GM12874 (cell line): Measurements from ENCODE around the gene SLC13A3.
A peak's percentile ranks its signal among the peaks of the same experiment; 100 is the strongest.

Experiments used
- CTCF ChIP-seq: IDR thresholded peaks from 2 replicates; pipeline ENCODE4 v1.5.1; 2011; ENCODE audit warnings: low read depth, mild to moderate bottlenecking, control low read depth, low read length, moderate library complexity; ENCODE audit not compliant: insufficient read depth

The SLC13A3 gene

GRCh38 chr20:46523108-46523507, 128.2 kb downstream of the SLC13A3 start:
- TF ChIP-seq CTCF, result no peak

DNA sequence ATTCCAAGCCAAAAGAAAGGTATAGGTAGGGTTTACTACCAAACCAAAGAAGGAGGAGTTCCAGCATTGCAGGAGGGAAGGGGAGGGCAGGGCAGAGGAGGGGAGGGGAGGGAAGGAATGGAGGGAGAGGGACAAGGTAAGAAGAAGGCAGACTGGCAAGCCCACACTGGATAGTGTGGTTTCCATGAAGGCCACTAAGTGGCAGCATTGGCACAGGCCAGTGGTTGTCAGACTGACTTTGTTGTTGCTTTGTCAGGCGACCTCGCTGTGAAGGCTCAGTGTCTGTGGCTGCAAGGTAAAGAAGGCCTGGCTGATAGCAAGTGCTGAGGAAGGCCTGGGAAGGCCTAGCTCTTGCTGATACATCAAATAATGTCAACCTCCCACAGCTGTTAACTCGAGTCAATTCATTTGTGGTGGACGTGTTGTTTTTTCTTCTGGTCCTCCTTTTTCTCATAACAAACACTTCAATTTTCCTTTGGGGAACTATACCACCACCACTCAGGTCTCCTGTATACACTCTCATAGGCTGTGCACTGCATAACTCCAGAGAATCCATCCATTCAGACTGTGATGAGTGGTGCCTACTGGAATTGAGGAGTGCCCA, 130.2 kb downstream of the SLC13A3 start:
- peak; percentile 82 for TF ChIP-seq CTCF

- TF ChIP-seq CTCF, result no peak
Measured at GRCh38 chr20:46520540-46520939, 130.7 kb downstream of the SLC13A3 start.

GRCh38 chr20:46519471-46520068, 131.7 kb downstream of the SLC13A3 start:
- TF ChIP-seq CTCF, result no peak

DNA sequence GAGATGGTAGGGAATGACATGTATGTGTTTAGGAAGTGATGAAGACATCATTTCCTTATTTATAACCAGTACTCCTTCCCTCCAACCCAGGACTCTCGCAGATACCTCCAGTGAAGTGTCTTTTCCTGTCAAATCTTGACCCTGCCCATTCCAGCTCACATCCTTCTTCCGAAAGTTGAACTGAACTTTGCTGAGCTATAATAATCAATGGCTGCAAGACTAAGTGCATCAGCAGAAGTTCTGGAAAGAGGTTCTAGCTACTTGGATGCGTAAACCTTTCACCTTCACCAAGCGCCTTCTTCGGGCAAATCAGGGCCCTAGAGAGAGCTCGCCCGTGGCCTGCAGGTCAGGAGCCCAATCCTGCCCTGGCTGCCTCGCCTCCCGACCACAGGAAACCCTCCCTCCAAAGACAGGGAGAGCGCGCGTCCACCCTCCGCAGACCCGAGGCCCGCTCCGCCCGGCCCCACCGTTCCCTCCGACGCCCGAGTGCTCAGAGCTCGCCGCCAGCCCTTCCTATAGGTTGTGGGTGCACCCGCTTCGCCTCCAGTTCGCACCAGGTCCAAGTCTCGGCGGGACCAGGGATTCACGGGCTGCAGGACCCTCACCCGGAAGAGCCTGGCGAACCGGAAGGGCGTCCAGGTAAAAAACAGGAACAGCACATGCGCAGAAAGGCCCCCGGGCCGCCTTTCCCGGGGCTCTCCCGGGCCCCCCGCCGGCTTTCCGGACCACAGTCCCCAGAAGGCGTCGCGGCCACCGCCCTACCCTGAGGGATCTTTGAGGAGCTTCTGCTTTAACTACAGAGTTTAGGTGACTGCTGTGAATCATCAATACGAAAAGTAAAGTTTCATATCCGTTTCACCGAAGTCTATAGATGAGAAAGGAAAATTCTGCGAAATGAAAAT, 138.1 kb downstream of the SLC13A3 start, which contains the start of gene ZNF334:
Gene ZNF334 (minus strand): TSS at position 617 of the 902 bp plus-strand sequence. CDS start 1,457 bp downstream, outside the sequence.
- no peak for TF ChIP-seq CTCF

DNA sequence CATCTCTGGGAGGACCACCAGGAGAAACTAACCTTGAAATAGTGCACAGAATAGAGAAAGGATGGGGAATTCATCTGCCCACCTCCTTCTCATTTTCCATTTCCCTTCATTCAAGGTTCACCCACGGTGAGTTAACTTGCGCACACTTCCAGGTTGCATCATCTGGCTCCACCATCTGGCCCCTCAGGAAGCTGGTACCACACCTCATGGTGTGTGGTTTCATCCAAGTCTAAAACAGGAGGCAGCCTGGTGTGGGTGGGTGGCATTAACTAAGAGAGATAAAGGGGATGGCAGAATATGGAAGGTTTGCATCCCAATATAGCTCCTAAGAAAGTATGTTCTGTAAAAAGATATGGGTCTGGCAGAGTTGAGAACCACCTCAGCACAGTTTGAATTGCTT, 141.7 kb downstream of the SLC13A3 start:
- no peak for TF ChIP-seq CTCF
